K562 (cell line): ENCODE measurements around the gene PTPMT1. TPM values are rescaled to one million over a fixed set of nuclear protein-coding genes. Genes with fewer than 3 reads are reported as not detected.
A peak's percentile ranks its signal among the peaks of the same experiment; 100 is the strongest.

Experiments
- ATAC-seq: fragments of 200-7000 bp; cut with Tn5 transposase; 3 replicates; pipeline ENCODE4 v1.9.1; 2020; ENCODE audit warnings: moderate library complexity
- BruUV-seq: library from RNA; stranded (reverse); fragments of 400-500 nt; replicated peaks from 2 replicates; lab custom pipeline; 2021; lab: Mats Ljungman, UMichigan
- CTCF ChIA-PET: fragments of 300-600 bp; formaldehyde crosslinking; extraction: SDS; loops from one replicate; lab custom pipeline; 2021; ENCODE audit warnings: low intra/inter-chr PET ratio; lab: Yijun Ruan, JAX
- POLR2A ChIA-PET: fragments of 300-600, 350-650 bp; sonication (Branson Sonifier 250); formaldehyde crosslinking; extraction: SDS; loops from one replicate; lab custom pipeline; 2021; ENCODE audit warnings: antibody characterized with exemption, inconsistent platforms; lab: Yijun Ruan, JAX
- DNase-seq, 4 experiments: peaks; one replicate each; pipeline versions ENCODE4 v3.0.0 to v3.0.0-alpha.2; 2011 to 2018; ENCODE audit warnings: low spot score in 3 of 4, mixed read lengths in 3 of 4; ENCODE audit errors: extremely low read depth in 1 of 4
- FAIRE-seq: peaks from 2 replicates; lab custom pipeline; 2011; peaks lifted over from hg19 to GRCh38; lab: Jason Lieb, UNC
- H2AFZ ChIP-seq: 2 replicates; pipeline ENCODE4 v1.6.0; 2011; ENCODE audit warnings: low read depth, low read length, control low read depth, inconsistent platforms
- H3K27ac ChIP-seq: fragments of 200-600 bp; 3 replicates; pipeline ENCODE4 v1.8.0; 2011; ENCODE audit warnings: low read depth, mild to moderate bottlenecking, control low read depth, inconsistent platforms, low read length, moderate library complexity, mixed read lengths; ENCODE audit errors: extremely low read depth
- H3K27me3 ChIP-seq, 2 experiments: fragments of 300-600 bp in 1 of 2; 2 replicates in 1 of 2; 3 replicates in 1 of 2; pipeline versions ENCODE4 v1.6.0 to v1.8.0; 2011; ENCODE audit warnings: inconsistent platforms in 2 of 2, low read length in 2 of 2, mild to moderate bottlenecking in 1 of 2, mixed read lengths in 1 of 2, moderate library complexity in 1 of 2; ENCODE audit not compliant: control insufficient read depth in 2 of 2, insufficient read depth in 2 of 2
- H3K36me3 ChIP-seq: fragments of 300-600 bp; 3 replicates; pipeline ENCODE4 v1.8.0; 2011; ENCODE audit warnings: mild to moderate bottlenecking, low read length, inconsistent platforms; ENCODE audit not compliant: control insufficient read depth, insufficient read depth
- H3K4me1 ChIP-seq, 2 experiments: fragments of 200-600 bp in 1 of 2; replicated peaks in 1 of 2; 2 replicates in 1 of 2; 3 replicates in 1 of 2; pipeline versions ENCODE4 v1.5.1 to v1.8.0; 2011; ENCODE audit warnings: inconsistent platforms in 2 of 2, low read length in 2 of 2, mild to moderate bottlenecking in 1 of 2, mixed read lengths in 1 of 2, moderate library complexity in 1 of 2; ENCODE audit not compliant: control insufficient read depth in 2 of 2, insufficient read depth in 2 of 2
- H3K4me2 ChIP-seq: 2 replicates; pipeline ENCODE4 v1.6.1; 2011; ENCODE audit warnings: low read length, control low read depth, inconsistent platforms, mixed read lengths; ENCODE audit not compliant: insufficient read depth
- H3K4me3 ChIP-seq: fragments of 200-600 bp; sonication (generic), shearing (Covaris generic); 2 replicates; pipeline ENCODE4 v1.5.1; 2016; ENCODE audit warnings: control low read depth, inconsistent platforms
- H3K79me2 ChIP-seq: fragments of 200-600 bp; 3 replicates; pipeline ENCODE4 v1.8.0; 2011; ENCODE audit warnings: low read length, inconsistent platforms; ENCODE audit not compliant: control insufficient read depth, insufficient read depth
- H3K9ac ChIP-seq, 2 experiments: 2 replicates each; pipeline versions ENCODE4 v1.6.0 to v1.6.1; 2011; ENCODE audit warnings: low read depth in 2 of 2, low read length in 2 of 2, control low read depth in 1 of 2, inconsistent platforms in 1 of 2, mild to moderate bottlenecking in 1 of 2, mixed read lengths in 1 of 2; ENCODE audit not compliant: insufficient read depth in 1 of 2
- H3K9me1 ChIP-seq: one replicate; pipeline ENCODE4 v1.6.0; 2011; ENCODE audit warnings: inconsistent platforms, mild to moderate bottlenecking, low read length, moderate library complexity; ENCODE audit not compliant: control insufficient read depth, insufficient read depth
- H3K9me3 ChIP-seq: replicated peaks from 2 replicates; pipeline ENCODE4 v1.5.1; 2011; ENCODE audit warnings: low read depth, low read length, inconsistent platforms; ENCODE audit not compliant: control insufficient read depth, insufficient read depth
- H4K20me1 ChIP-seq: replicated peaks from 2 replicates; pipeline ENCODE4 v1.6.1; 2011; ENCODE audit warnings: low read length, inconsistent platforms, mixed read lengths; ENCODE audit not compliant: control insufficient read depth, insufficient read depth
- BMI1 ChIP-seq: fragments of 150-350 bp; IDR thresholded peaks from 2 replicates; pipeline ENCODE4 v1.6.1; 2014; ENCODE audit warnings: low read length
- NFXL1 ChIP-seq: fragments of 450-650 bp; formaldehyde crosslinking; IDR thresholded peaks from 2 replicates; pipeline ENCODE4 v1.4.0; 2021; ENCODE audit warnings: mild to moderate bottlenecking
- RBM25 ChIP-seq: fragments of 200-400 bp; formaldehyde crosslinking; IDR thresholded peaks from 2 replicates; pipeline ENCODE4 v1.6.1; 2018; ENCODE audit warnings: low read length, low read depth, moderate library complexity; ENCODE audit not compliant: severe bottlenecking
- SMAD4 ChIP-seq: fragments of 250-450 bp; sonication (Bioruptor Pico); conservative IDR thresholded peaks from 2 replicates; pipeline ENCODE4 v1.8.0; 2021; ENCODE audit warnings: inconsistent platforms, mild to moderate bottlenecking, moderate library complexity
- TAL1 ChIP-seq: fragments of 450-650 bp; IDR thresholded peaks from 2 replicates; pipeline ENCODE4 v1.6.1; 2016; ENCODE audit warnings: mild to moderate bottlenecking
- whole genome bisulfite sequencing: fragments of 100-300 bp; shearing (Covaris generic); methylation state at CpG from one replicate; pipeline ENCODE4 v1.1.6; 2016; ENCODE audit warnings: low coverage, mixed read lengths; ENCODE audit not compliant: insufficient coverage; ENCODE audit errors: missing lambda C conversion rate; 5-methylcytosine and 5-hydroxymethylcytosine counted together
- in situ Hi-C: fragments of 300-500 bp; cut with MboI; formaldehyde crosslinking; loops from 4 replicates; pipeline ENCODE4 v1.15.0; 2018; ENCODE audit warnings: inconsistent platforms, mixed read lengths
- intact Hi-C: fragments of 100-400 bp; cut with micrococcal nuclease; formaldehyde crosslinking; loops from 2 replicates; pipeline ENCODE4 v1.14.2; 2022
- polyA plus RNA-seq, 8 experiments: library from polyadenylated mRNA; depleted of rRNA in 4 of 8; stranded (reverse) in 5 of 8; unstranded in 3 of 8; fragments of >200 nt; fragmentation: Nextera tagmentation in 2 of 8; fragmentation: Illumina TruSeq in 1 of 8; extraction: Ambion mirVana in 2 of 8; extraction: Trizol in 1 of 8; gene quantifications; 2 replicates each; pipeline versions ENCODE4 v1.2.1 to v1.2.3, GENCODE V29; 2011 to 2014; ENCODE audit warnings: inconsistent platforms in 1 of 8, missing spikeins in 1 of 8
- total RNA-seq, 7 experiments: library from RNA; depleted of rRNA in 6 of 7; stranded (reverse); fragments of >200 nt in 6 of 7; fragmentation: Illumina TruSeq in 2 of 7; extraction: Trizol in 2 of 7; gene quantifications; 2 replicates each; pipeline versions ENCODE4 v1.2.1 to v1.2.3, GENCODE V29; 2011 to 2021; ENCODE audit warnings: low replicate concordance in 1 of 7
- TF ChIP-seq, protein P1 (sequence below): fragments of 450-650 bp; IDR thresholded peaks from 2 replicates; pipeline ENCODE4 v1.6.1; 2018; ENCODE audit not compliant: partially characterized antibody
- TF ChIP-seq, protein P2 (sequence below): fragments of 250-450 bp; sonication (Bioruptor Pico); IDR thresholded peaks from 2 replicates; pipeline ENCODE4 v1.9.0; 2021; ENCODE audit warnings: mild to moderate bottlenecking

Gene PTPMT1
- total and polyA plus RNA-seq, 9 of the 15 experiments (the other 6 are each of a cell fraction or from before 2014, with no cell fraction given), result 10.4 to 140 (median 67.2) TPM

DNA sequence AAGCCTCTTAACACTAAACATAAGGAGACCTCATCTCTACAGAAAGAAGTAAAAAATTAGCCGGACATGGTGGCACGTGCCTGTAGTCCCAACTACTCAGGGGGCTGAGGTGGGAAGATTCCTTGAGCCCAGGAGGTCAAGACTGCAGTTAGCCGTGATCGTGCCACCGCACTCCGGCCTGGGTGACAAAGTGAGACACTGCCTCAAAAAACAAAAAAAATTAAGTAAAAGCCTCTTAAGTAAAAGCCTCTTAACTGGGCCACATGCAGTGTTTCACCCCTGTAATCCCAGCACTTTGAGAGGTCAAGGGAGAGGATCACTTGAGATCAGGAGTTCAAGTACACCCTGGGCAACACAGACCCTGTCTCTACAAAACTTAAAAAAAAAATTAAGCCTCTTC, 38.2 kb upstream of the PTPMT1 start:
- H3K9ac ChIP-seq, result no peak overlapping the region

More for the DNA sequence above, 38.2 kb upstream of the PTPMT1 start:
- intact Hi-C loops, result no loop called here
- H3K4me3 ChIP-seq, result no peak overlapping the region
- H3K4me1 ChIP-seq, result peaks cover 10 to 26% of the 10 kb centered on the region in 2 experiments; a peak in 4 of 5 replicates
- H3K9me1 ChIP-seq, result no peaks in the 10 kb centered on the region
- DNase-seq (no peak), ATAC-seq (no peak)
- H3K79me2 ChIP-seq, result peaks cover 98% of the 10 kb centered on the region
- in situ Hi-C loops, result no loop called here
- H3K4me2 ChIP-seq, result no peak overlapping the region
- WGBS, result 95% methylated on average over 6 of the region's 6 CpGs
- ChIA-PET CTCF (no interaction called here), POLR2A (interaction anchor here (1.1 to 1.2 kb wide), 2 partner anchors 10 to 11 kb away, joined by 3 read pairs; no protein-coding TSS in a partner anchor)
- BruUV-seq, result no TSS peak
- peak overlapping the region; percentile 14; the same call in 1 of the 3 replicates for H3K27ac ChIP-seq
- H4K20me1 ChIP-seq, result peaks cover 30% of the 10 kb centered on the region
- no peak for TF ChIP-seq BMI1
- TF ChIP-seq RBM25, result no peak
- no peak for TF ChIP-seq NFXL1 (CRISPR knock-in tag)
- TF ChIP-seq TAL1, result no peak
- TF ChIP-seq, protein P1, sequence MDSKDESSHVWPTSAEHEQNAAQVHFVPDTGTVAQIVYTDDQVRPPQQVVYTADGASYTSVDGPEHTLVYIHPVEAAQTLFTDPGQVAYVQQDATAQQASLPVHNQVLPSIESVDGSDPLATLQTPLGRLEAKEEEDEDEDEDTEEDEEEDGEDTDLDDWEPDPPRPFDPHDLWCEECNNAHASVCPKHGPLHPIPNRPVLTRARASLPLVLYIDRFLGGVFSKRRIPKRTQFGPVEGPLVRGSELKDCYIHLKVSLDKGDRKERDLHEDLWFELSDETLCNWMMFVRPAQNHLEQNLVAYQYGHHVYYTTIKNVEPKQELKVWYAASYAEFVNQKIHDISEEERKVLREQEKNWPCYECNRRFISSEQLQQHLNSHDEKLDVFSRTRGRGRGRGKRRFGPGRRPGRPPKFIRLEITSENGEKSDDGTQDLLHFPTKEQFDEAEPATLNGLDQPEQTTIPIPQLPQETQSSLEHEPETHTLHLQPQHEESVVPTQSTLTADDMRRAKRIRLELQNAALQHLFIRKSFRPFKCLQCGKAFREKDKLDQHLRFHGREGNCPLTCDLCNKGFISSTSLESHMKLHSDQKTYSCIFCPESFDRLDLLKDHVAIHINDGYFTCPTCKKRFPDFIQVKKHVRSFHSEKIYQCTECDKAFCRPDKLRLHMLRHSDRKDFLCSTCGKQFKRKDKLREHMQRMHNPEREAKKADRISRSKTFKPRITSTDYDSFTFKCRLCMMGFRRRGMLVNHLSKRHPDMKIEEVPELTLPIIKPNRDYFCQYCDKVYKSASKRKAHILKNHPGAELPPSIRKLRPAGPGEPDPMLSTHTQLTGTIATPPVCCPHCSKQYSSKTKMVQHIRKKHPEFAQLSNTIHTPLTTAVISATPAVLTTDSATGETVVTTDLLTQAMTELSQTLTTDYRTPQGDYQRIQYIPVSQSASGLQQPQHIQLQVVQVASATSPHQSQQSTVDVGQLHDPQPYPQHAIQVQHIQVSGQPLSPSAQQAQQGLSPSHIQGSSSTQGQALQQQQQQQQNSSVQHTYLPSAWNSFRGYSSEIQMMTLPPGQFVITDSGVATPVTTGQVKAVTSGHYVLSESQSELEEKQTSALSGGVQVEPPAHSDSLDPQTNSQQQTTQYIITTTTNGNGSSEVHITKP, result peak; percentile 42
- TF ChIP-seq SMAD4, result no peak
- TF ChIP-seq, protein P2, sequence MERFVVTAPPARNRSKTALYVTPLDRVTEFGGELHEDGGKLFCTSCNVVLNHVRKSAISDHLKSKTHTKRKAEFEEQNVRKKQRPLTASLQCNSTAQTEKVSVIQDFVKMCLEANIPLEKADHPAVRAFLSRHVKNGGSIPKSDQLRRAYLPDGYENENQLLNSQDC, result no peak
- TF ChIP-seq, all 486 proteins: peak for 1
- no peak for FAIRE-seq
- H2AFZ ChIP-seq, result no peak overlapping the region
- no peaks in the 10 kb centered on the region for H3K27me3 ChIP-seq
- no peaks in the 10 kb centered on the region for H3K9me3 ChIP-seq
- H3K36me3 ChIP-seq, result peaks cover 14% of the 10 kb centered on the region; the same call in 1 of the 3 replicates
